CD4-positive, alpha-beta T cell treated with Interferon alpha-2 for 1 hour (primary cell): ENCODE results near the gene PCDHGA11.
"Not testable (repeated sequence)": the region's sequence is repeated elsewhere in the genome, so short reads cannot be mapped to it uniquely, and the experiment has no call there.

Experiments used
- DNase-seq, 2 donors: peaks; one replicate each; pipeline ENCODE4 v3.0.0-alpha.2; 2020 to 2022

Gene PCDHGA11

GRCh38 chr5:141432726-141433125 lies 11.9 kb downstream of the PCDHGA11 start:
- DNase-seq, result not testable (repeated sequence)

DNA sequence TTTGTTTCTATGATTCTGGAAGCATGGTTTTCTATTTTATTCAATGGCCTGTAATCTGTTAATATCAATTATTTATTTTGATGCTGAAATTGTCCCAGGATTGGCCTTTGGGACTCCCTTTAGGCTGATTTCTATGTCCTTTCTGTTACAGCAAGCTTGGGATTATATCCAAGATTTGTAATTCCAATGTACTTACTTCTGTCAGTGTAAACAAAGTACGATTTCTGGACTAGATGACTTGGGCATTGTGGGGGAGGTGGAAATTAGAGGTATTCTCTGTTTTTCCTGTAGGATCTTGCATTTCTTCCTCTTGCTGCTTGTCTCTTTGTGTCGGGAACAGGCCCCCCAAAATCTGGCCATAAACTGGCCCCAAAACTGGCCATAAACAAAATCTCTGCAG lies 13.2 kb downstream of the PCDHGA11 start:
- no peak for DNase-seq

DNA sequence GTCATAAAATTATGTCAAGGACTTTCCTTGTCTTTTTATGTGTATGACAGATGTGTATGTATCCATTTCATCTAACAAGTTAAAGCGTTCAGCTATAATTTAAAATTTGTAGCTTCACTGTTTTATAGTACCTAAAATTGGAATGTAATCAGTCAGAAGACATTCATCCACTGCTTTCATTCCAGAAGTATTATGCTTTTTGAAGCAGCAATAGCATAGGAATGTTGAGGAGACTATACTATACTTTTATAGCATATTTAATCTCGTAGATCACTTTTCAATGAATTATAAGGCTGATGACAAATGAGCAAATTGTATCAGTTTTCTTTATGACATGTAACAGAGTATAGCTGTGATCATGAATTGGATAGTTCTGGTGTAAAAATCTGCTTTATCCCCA lies 16.4 kb downstream of the PCDHGA11 start:
- DNase-seq, result no peak

- no peak for DNase-seq
These were observed 18.7 kb downstream of the PCDHGA11 start for GRCh38 chr5:141439411-141440141.

DNA sequence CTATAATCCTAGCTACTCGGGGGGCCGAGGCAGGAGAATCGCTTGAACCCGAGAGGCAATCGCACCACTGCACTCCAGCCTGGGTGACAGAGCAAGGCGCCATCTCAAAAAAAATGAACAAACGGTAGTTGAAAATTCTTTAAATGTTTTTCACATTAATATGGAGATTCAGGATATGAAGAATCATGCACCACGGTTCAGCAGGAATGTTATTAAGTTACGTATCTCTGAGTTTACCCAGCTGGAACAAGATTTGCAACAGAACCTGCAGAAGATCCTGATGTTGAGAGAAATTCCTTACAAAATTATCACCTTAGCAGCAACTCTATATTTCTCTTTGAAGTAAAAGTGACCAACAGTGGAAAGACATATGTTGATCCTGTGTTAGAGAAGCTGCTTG lies 19.5 kb downstream of the PCDHGA11 start:
- DNase-seq, result no peak

DNA sequence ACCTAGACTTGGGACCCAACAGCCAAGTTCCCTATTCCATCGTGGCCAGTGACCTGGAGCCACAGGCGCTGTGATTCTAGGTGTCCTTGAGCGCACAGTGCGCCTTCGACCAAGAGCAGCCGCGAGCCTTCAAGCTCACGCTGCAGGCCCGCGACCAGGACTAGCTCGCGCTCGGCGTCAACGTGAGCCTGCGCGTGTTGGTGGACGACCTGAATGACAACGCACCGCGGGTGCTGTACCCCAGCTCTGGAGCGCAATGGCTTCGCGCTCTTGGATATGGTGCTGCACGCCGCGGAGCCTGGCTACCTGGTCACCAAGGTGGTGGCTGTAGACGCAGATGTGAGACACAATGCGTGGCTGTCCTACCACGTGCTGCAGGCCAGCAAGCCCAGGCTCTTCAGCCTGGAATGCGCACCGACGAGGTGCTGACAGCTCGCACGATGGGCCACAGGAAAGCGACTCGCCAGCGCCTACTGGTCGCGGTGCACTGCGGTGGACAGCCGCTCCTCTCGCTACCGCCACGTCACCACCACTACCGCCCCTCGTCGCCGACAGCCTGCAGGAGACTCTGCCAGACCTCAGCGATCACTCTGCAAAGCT lies 20.8 kb downstream of the PCDHGA11 start:
- DNase-seq, result no peak

- no peak for DNase-seq
These were observed 44.5 kb downstream of the PCDHGA11 start for GRCh38 chr5:141465351-141465750.
